DND-41 (cell line): ENCODE measurements around the gene FHAD1.

Experiments
- ATAC-seq: fragments of 200-7000 bp; cut with Tn5 transposase; 3 replicates; pipeline ENCODE4 v1.9.1; 2021; ENCODE audit warnings: low read depth; ENCODE audit not compliant: insufficient read depth
- DNase-seq: peaks from one replicate; pipeline ENCODE4 v3.0.0-alpha.2; 2020
- H2AFZ ChIP-seq: 2 replicates; pipeline ENCODE4 v1.6.0; 2012; ENCODE audit warnings: low read depth, low read length
- H3K27ac ChIP-seq: 2 replicates; pipeline ENCODE4 v1.5.1; 2012; ENCODE audit warnings: low read length, inconsistent platforms
- H3K27me3 ChIP-seq: fragments of 200-600 bp; sonication (generic); 2 replicates; pipeline ENCODE4 v1.6.0; 2012; ENCODE audit warnings: low read length, mild to moderate bottlenecking, inconsistent platforms; ENCODE audit not compliant: insufficient read depth, poor library complexity
- H3K36me3 ChIP-seq: 2 replicates; pipeline ENCODE4 v1.5.1; 2012; ENCODE audit warnings: low read length, inconsistent platforms; ENCODE audit not compliant: insufficient read depth
- H3K4me1 ChIP-seq: 2 replicates; pipeline ENCODE4 v1.5.1; 2012; ENCODE audit warnings: mild to moderate bottlenecking, low read length; ENCODE audit not compliant: insufficient read depth
- H3K4me2 ChIP-seq: 2 replicates; pipeline ENCODE4 v1.6.0; 2012; ENCODE audit warnings: mild to moderate bottlenecking, moderate library complexity, low read length, inconsistent platforms; ENCODE audit not compliant: insufficient read depth
- H3K4me3 ChIP-seq, 2 experiments: fragments of 200-600 bp in 1 of 2; shearing (Covaris generic) in 1 of 2; 2 replicates each; pipeline ENCODE4 v1.5.1; 2012 to 2016; ENCODE audit warnings: inconsistent platforms in 2 of 2, low read length in 2 of 2, mild to moderate bottlenecking in 2 of 2, low read depth in 1 of 2, moderate library complexity in 1 of 2
- H3K79me2 ChIP-seq: 2 replicates; pipeline ENCODE4 v1.6.0; 2012; ENCODE audit warnings: low read length, inconsistent platforms; ENCODE audit not compliant: insufficient read depth
- H3K9ac ChIP-seq: 2 replicates; pipeline ENCODE4 v1.6.0; 2012; ENCODE audit warnings: low read depth, mild to moderate bottlenecking, inconsistent platforms, low read length, moderate library complexity
- H3K9me3 ChIP-seq: 2 replicates; pipeline ENCODE4 v1.5.1; 2012; ENCODE audit warnings: low read length, moderate library complexity, mild to moderate bottlenecking, inconsistent platforms; ENCODE audit not compliant: insufficient read depth, severe bottlenecking
- H4K20me1 ChIP-seq: 2 replicates; pipeline ENCODE4 v1.6.0; 2012; ENCODE audit warnings: low read length; ENCODE audit not compliant: insufficient read depth
- EZH2 ChIP-seq: IDR thresholded peaks from 3 replicates; pipeline ENCODE4 v1.6.1; 2012; ENCODE audit warnings: borderline replicate concordance, low read depth, mild to moderate bottlenecking, moderate library complexity, low read length, inconsistent platforms; ENCODE audit not compliant: severe bottlenecking
- TF ChIP-seq, protein P1 (sequence below): IDR thresholded peaks from 2 replicates; pipeline ENCODE4 v1.5.1; 2012; ENCODE audit warnings: borderline replicate concordance, low read length, moderate library complexity, mild to moderate bottlenecking; ENCODE audit not compliant: poor library complexity, severe bottlenecking; ENCODE audit errors: extremely low read depth

FHAD1 gene

DNA sequence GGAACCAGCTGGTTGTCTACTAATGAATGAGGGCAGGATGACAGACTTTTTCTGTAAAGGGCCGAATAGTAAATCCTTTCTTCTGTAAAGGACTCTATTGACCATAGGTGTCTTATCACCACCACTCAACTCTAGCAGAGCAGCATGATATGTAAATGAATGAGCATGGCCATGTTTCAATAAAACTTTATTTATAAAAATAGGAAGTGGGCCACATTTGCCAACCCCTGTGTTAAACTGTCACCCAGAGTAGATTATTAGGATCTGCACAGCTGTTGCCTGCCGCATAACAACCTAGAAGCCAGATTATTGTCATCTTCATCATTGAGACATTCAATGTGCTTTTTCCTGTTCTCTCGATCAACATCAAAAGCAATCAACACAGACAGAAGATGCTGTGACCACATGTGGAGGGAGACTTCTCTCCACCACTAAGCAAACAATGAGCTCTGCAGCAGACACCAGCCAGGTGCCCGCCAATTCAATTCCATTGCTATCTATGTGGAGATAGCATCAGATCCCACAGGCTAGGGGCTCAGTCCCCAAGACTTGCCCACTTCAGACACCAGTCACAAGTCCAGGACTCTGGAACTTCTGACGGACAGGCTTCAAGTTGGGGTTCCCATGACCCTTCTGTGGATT lies 155.9 kb downstream of the FHAD1 start:
- no peaks in the 10 kb centered on the region for H3K79me2 ChIP-seq
- H2AFZ ChIP-seq, result no peak overlapping the region
- no peak overlapping the region for H3K9ac ChIP-seq
- no peak overlapping the region for H3K4me2 ChIP-seq
- peaks cover 14% of the 10 kb centered on the region for H3K27me3 ChIP-seq
- no peak overlapping the region for H3K27ac ChIP-seq
- no peaks in the 10 kb centered on the region for H3K4me1 ChIP-seq
- DNase-seq (no peak), ATAC-seq (no peak)
- TF ChIP-seq EZH2, result no peak
- H4K20me1 ChIP-seq, result no peaks in the 10 kb centered on the region
- peaks cover 4% of the 10 kb centered on the region for H3K9me3 ChIP-seq
- no peaks in the 10 kb centered on the region for H3K36me3 ChIP-seq
- no peak overlapping the region for H3K4me3 ChIP-seq

DNA sequence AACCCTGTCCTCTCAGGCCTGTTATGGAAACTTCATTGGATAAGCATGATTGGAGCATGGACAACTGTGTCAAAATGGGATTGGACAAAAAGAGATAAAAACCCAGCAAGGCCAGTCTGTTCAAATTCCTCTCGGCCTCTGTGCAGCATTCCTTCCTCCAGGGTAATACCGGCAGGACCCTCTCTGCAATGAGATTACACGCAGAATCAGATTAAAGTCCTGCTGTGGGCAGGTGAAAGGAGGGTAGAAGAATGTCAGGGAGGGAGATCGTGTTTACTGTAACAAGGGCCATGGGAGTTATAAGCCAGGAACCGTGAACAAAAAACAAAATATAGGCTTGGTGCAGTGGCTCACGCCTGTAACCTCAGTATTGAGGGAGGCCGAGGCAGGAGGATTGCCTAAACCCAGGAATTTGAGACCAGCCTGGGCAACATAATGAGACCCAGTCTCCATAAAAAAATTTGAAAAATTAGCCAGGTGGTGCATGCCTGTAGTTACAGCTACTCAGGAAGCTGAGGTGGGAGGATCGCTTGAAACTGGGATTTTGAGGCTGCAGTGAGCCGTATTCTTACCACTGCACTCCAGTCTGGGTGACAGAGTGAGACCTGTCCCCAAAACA lies 157.0 kb downstream of the FHAD1 start:
- no peak overlapping the region for H3K9ac ChIP-seq
- ATAC-seq (no peak), DNase-seq (no peak)
- no peaks in the 10 kb centered on the region for H3K36me3 ChIP-seq
- H4K20me1 ChIP-seq, result 0 out of 2 replicates have a peak, but pooled peaks cover 6% of the 10 kb centered on the region
- H3K4me2 ChIP-seq, result no peak overlapping the region
- H3K4me1 ChIP-seq, result peaks cover 3% of the 10 kb centered on the region
- H3K79me2 ChIP-seq, result no peaks in the 10 kb centered on the region
- H3K4me3 ChIP-seq, result no peak overlapping the region
- peaks cover 4% of the 10 kb centered on the region for H3K9me3 ChIP-seq
- TF ChIP-seq, protein P1, sequence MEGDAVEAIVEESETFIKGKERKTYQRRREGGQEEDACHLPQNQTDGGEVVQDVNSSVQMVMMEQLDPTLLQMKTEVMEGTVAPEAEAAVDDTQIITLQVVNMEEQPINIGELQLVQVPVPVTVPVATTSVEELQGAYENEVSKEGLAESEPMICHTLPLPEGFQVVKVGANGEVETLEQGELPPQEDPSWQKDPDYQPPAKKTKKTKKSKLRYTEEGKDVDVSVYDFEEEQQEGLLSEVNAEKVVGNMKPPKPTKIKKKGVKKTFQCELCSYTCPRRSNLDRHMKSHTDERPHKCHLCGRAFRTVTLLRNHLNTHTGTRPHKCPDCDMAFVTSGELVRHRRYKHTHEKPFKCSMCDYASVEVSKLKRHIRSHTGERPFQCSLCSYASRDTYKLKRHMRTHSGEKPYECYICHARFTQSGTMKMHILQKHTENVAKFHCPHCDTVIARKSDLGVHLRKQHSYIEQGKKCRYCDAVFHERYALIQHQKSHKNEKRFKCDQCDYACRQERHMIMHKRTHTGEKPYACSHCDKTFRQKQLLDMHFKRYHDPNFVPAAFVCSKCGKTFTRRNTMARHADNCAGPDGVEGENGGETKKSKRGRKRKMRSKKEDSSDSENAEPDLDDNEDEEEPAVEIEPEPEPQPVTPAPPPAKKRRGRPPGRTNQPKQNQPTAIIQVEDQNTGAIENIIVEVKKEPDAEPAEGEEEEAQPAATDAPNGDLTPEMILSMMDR, result no peak
- TF ChIP-seq EZH2, result no peak
- H3K27ac ChIP-seq, result no peak overlapping the region
- no peak overlapping the region for H2AFZ ChIP-seq
- H3K27me3 ChIP-seq, result peaks cover 24% of the 10 kb centered on the region

DNA sequence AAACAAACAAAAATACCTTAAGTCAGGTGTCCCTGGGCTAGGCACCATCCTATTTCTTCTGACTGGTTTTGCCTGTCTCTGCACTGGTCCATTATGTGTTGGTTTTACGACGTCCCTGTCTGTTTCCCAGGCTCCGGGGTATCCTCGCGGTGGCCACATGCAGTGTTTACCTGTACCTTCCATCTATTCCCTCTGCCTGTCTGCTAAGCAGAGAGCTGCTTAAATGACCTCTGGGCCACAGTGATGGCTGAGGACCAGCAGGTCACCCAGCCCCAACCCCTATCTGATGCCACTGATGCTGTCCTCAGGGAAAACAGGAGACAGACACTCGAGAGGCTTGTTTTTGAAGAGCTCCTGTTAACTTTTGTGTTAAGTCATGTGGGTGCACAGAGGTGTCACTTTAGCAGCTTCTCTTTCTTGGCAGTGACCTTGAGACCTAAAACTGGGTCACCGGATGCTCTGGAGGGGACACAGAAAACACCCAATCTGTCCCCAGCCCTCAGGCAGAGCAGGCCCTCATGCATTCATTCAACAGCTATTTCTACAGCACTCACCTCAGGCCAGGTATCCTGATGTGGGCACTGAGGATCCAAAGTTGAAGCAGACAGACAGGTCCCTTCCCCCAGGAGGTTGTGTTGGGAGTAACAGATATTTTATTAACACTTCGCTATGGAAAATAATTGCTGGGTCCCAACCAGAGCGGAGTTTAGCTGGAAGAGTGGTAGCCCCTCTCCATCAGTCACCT lies 158.3 kb downstream of the FHAD1 start:
- H3K4me1 ChIP-seq, result peaks cover 6% of the 10 kb centered on the region
- no peak overlapping the region for H2AFZ ChIP-seq
- no peaks in the 10 kb centered on the region for H3K9me3 ChIP-seq
- H3K36me3 ChIP-seq, result no peaks in the 10 kb centered on the region; the same call in 1 of the 2 replicates
- DNase-seq, result no peak
- H3K4me3 ChIP-seq, result no peak overlapping the region
- peaks cover 27% of the 10 kb centered on the region for H3K27me3 ChIP-seq
- TF ChIP-seq, protein P1, result no peak
- no peak for TF ChIP-seq EZH2
- H4K20me1 ChIP-seq, result 0 out of 2 replicates have a peak, but pooled peaks cover 6% of the 10 kb centered on the region
- no peak for ATAC-seq
- no peak overlapping the region for H3K27ac ChIP-seq
- H3K79me2 ChIP-seq, result 0 out of 2 replicates have a peak, but pooled peaks cover under 1% of the 10 kb centered on the region
- no peak overlapping the region for H3K9ac ChIP-seq
- H3K4me2 ChIP-seq, result no peak overlapping the region
